ENCODE measurements around the gene SNX13.

SNX13 gene

DNA sequence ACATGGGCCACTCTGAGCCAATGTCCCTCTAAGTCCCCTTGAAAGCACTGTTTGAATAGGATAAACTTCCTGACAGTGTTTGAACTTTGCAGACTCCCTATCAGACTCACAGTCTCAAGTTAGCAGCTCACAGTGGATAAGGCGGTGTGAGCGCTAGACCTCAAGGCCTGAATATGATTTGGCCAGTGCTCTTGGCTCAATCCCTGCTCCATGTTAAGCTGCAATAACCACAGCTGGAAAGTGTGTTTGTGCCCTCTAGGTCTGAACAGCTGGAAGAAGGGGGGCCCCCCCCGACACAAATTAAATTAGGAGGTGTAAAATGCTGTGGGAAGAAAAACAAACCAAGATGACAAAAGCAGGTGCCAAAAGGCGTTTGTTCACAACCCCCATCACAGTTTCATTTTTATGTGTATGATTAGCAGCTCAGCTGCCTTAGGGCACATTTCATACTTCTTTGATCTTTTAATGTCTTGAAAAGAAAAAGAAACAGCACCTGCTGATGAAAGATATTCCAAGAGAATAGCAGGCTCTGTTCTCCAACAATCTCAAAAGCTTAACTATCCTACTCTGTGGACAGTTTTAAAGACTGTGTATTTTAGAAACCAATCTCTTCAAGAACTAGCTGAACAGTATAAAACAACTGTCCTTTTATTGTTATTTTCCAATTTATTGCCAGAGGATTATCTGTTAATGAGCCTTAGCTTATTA lies 167.6 kb downstream of the SNX13 start:
- peak; percentile 24 for DNase-seq

DNA sequence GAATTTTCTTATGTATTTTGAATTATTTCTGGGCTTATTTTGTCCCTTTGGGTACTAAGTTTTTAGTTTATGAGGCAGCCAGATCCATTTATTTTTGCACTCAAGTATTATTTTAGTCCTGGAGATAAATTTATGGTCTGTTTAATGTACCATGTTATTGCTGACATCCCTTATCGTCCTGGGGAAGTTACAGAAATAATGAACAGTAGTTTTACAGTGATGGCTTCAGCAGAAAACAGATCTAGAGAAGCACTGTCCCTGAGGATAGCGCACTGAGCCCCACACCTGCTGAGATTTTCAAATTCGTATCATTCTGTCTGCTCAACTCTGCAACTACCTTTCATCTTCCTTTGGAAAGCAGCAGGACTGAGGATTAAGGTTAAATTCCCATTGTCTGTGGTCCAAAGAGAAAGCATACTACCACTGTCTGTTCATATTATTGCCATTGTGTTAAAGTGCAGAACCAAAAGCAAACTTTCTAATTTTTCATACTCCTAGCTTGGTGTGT lies 168.3 kb downstream of the SNX13 start:
- no peak for DNase-seq

DNA sequence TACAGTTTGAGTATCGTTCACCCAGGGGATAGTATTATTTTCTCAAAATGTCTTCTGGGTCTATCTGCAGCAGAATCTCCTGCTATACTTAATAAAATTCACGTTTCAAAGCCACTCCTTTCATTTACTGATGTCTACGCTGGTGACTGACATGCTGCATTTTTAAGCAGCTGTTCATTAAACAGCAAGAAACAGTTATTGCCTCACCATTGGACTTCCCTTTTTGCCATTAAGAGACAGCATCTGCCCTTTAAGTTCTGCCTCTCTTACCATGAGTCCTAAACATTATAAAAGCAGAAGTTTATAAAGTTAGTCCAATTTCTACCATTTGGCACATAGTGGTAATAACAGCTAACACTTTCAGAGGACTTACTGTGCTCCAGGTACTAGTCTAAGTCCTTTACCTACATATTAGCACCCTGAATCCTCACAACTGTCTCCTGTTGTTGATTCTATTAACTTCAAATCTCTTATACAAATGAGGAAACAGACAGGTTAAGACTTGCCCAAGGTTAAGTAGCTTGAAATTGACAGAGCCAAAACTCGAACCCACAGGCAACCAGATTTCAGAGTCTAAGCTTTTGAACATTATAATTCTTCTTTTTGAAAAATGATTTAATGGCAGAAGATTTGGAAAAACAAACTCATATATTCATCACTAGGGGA lies 169.5 kb downstream of the SNX13 start:
- DNase-seq = no peak

DNA sequence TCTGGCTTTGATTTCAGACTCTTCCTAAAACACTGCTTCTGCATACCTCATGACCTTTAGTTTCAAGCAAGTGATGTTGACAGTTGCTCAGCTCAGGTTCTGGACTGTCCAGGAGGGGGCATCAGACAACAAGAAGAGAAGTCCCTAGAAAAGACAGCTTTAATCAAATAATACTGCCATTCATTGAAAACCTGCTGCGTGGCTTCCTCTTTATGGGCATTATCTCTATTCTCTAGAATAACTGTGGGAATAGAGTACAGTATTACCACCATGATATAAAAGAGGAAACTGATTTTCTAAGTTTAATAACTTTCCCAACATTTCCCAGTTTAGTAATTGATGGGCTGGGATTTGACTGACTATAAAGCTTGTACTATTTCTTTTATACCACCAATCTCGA lies 170.4 kb downstream of the SNX13 start:
- peak; percentile 61 for DNase-seq

- DNase-seq = no peak
These were observed 182.3 kb downstream of the SNX13 start for GRCh38 chr7:17758008-17758407.

GRCh38 chr7:17746020-17746530 lies 194.2 kb downstream of the SNX13 start:
- DNase-seq = no peak

GRCh38 chr7:17745610-17746009 lies 194.7 kb downstream of the SNX13 start:
- DNase-seq = no peak

GRCh38 chr7:17743316-17743715 lies 197.0 kb downstream of the SNX13 start:
- no peak for DNase-seq

DNA sequence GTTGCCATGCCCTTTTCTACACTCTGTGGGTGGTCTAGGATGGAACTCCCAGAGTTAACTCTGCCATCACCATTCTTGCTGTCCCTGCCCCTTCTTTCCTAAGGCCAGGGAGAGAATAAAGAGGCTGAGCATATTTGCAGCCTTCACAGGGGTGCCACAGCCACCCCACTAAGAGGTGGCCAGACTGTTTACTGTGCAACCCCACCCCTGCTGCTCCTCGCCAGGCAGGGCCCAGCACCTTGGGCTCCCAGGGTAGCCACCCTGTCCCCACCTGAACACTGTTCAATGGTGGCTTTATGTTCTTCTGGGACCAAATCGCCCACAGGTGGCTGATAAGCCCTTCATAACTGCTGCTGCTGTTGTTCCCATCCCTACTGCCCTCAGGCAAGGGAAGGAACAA lies 198.9 kb downstream of the SNX13 start:
- no peak for DNase-seq

Data from COR-L47 (cell line).